T-cell (primary cell): ENCODE results near the gene TOP2B. TPM values are rescaled to one million over a fixed set of nuclear protein-coding genes. Genes with fewer than 3 reads are reported as not detected.

ENCODE experiments used
- ATAC-seq, 4 experiments: fragments of 200-7000 bp in 3 of 4; fragments of 150-1000 bp in 1 of 4; cut with Tn5 transposase; replicated peaks in 1 of 4; 1 replicate in 3 of 4; 2 replicates in 1 of 4; pipeline ENCODE4 v1.10.0; 2021; ENCODE audit warnings: moderate library complexity in 3 of 4, mild to moderate bottlenecking in 2 of 4, moderate number of reproducible peaks in 1 of 4
- CTCF ChIA-PET, 2 donors: fragments of 300-600 bp; sonication (Branson Sonifier 250); formaldehyde crosslinking; loops; one replicate each; lab custom pipeline; 2022; ENCODE audit warnings: antibody characterized with exemption in 2 of 2; lab: Charles Lee
- POLR2A ChIA-PET, 2 donors: fragments of 300-600 bp; sonication (Branson Sonifier 250); formaldehyde crosslinking; loops; one replicate each; lab custom pipeline; 2022; ENCODE audit warnings: antibody characterized with exemption in 2 of 2; lab: Charles Lee
- DNase-seq, 35 experiments: peaks; one replicate each; pipeline versions ENCODE4 v3.0.0 to v3.0.0-alpha.2; 2013 to 2023
- H3K27ac ChIP-seq: one replicate; pipeline ENCODE4 v1.5.1; 2013; ENCODE audit warnings: low read length
- H3K27me3 ChIP-seq, 2 experiments: replicated peaks in 1 of 2; 1 replicate in 1 of 2; 2 replicates in 1 of 2; pipeline versions ENCODE4 v1.6.1 to v1.7.0; 2013; ENCODE audit warnings: low read length in 1 of 2, mixed read lengths in 1 of 2; ENCODE audit not compliant: control insufficient read depth in 2 of 2, insufficient read depth in 2 of 2; ENCODE audit errors: extremely low read depth in 1 of 2
- H3K36me3 ChIP-seq, 2 donors: 1 replicate in 1 of 2; 2 replicates in 1 of 2; pipeline versions ENCODE4 v1.6.1 to v1.7.0; 2013; ENCODE audit warnings: low read length in 1 of 2; ENCODE audit not compliant: control insufficient read depth in 2 of 2, insufficient read depth in 1 of 2; ENCODE audit errors: extremely low read depth in 1 of 2
- H3K4me1 ChIP-seq, 2 experiments: 1 replicate in 1 of 2; 2 replicates in 1 of 2; pipeline versions ENCODE4 v1.6.1 to v1.7.0; 2013; ENCODE audit warnings: low read length in 2 of 2, mixed read lengths in 1 of 2; ENCODE audit not compliant: insufficient read depth in 2 of 2, control insufficient read depth in 1 of 2; ENCODE audit errors: extremely low read depth in 1 of 2
- H3K4me3 ChIP-seq, 2 donors: 1 replicate in 1 of 2; 2 replicates in 1 of 2; pipeline versions ENCODE4 v1.5.1 to v1.7.0; 2013; ENCODE audit warnings: mild to moderate bottlenecking in 2 of 2, low read length in 1 of 2, moderate library complexity in 1 of 2; ENCODE audit not compliant: control insufficient read depth in 1 of 2; ENCODE audit errors: extremely low read depth in 1 of 2
- H3K9me3 ChIP-seq: 2 replicates; pipeline ENCODE4 v1.7.0; 2013
- H3K27ac Mint-ChIP-seq, 2 donors: one replicate each; pipeline ENCODE4 v1.8.0; 2020 to 2021; ENCODE audit warnings: mild to moderate bottlenecking in 2 of 2, mixed read lengths in 2 of 2
- H3K27me3 Mint-ChIP-seq, 2 donors: one replicate each; pipeline ENCODE4 v1.8.0; 2021 to 2022; ENCODE audit warnings: mixed read lengths in 2 of 2
- H3K36me3 Mint-ChIP-seq: one replicate; pipeline ENCODE4 v1.8.0; 2021; ENCODE audit warnings: mixed read lengths
- H3K4me1 Mint-ChIP-seq, 3 donors: one replicate each; pipeline ENCODE4 v1.8.0; 2020 to 2022; ENCODE audit warnings: mixed read lengths in 3 of 3, mild to moderate bottlenecking in 1 of 3
- H3K4me3 Mint-ChIP-seq, 3 donors: one replicate each; pipeline ENCODE4 v1.8.0; 2020 to 2022; ENCODE audit warnings: mild to moderate bottlenecking in 3 of 3, mixed read lengths in 3 of 3, moderate library complexity in 3 of 3
- H3K9me3 Mint-ChIP-seq, 3 donors: one replicate each; pipeline ENCODE4 v1.8.0; 2020 to 2022; ENCODE audit warnings: mixed read lengths in 3 of 3
- WGBS: methylation state at CpG from one replicate; pipeline ENCODE4 v1.1.5; 2013; ENCODE audit warnings: missing lambda C conversion rate; ENCODE audit not compliant: insufficient coverage; 5-methylcytosine and 5-hydroxymethylcytosine counted together
- total RNA-seq, 35 experiments: library from RNA in 6 of 35; stranded (reverse) in 6 of 35; fragments of 120-200 nt in 1 of 35; gene quantifications; one replicate each; pipeline versions ENCODE4 v1.2.1 to v1.2.4 and lab custom pipeline; 2013 to 2026

TOP2B gene
- total RNA-seq, 5 donors from 2014 or later (not counting 1 experiment from before 2014, with no cell fraction given) = 121 to 138 (median 130) TPM

GRCh38 chr3:25589104-25589782 lies 75.5 kb downstream of the TOP2B start:
- Histone ChIP-seq H3K27ac (no peak overlapping the region), H3K4me1 (no peaks in the 10 kb centered on the region), H3K27me3 (peaks cover 0 to 9% of the 10 kb centered on the region in 2 experiments), H3K4me3 (no peak overlapping the region), H3K9me3 (no peaks in the 10 kb centered on the region), H3K36me3 (no peaks in the 10 kb centered on the region)
- Mint-ChIP-seq H3K27me3 (peaks cover under 1 to 3% of the 10 kb centered on the region in 2 donors), H3K36me3 (no peaks in the 10 kb centered on the region), H3K9me3 (peaks cover 0 to 4% (median 0%) of the 10 kb centered on the region in 3 donors), H3K27ac (peak overlapping the region in 1 of 2 donors; percentile 27), H3K4me1 (peaks cover 2 to 6% (median 5%) of the 10 kb centered on the region in 3 donors), H3K4me3 (no peak overlapping the region)
- ATAC-seq (no peak), DNase-seq (no peak)
- 100% methylated on average over 1 of the region's 4 CpGs for WGBS
- ChIA-PET POLR2A (no interaction called here), CTCF (interaction anchor here in 1 of 2 donors (0.5 kb wide), 1 partner anchor 122 kb away, joined by 3 read pairs; no protein-coding TSS in a partner anchor)

DNA sequence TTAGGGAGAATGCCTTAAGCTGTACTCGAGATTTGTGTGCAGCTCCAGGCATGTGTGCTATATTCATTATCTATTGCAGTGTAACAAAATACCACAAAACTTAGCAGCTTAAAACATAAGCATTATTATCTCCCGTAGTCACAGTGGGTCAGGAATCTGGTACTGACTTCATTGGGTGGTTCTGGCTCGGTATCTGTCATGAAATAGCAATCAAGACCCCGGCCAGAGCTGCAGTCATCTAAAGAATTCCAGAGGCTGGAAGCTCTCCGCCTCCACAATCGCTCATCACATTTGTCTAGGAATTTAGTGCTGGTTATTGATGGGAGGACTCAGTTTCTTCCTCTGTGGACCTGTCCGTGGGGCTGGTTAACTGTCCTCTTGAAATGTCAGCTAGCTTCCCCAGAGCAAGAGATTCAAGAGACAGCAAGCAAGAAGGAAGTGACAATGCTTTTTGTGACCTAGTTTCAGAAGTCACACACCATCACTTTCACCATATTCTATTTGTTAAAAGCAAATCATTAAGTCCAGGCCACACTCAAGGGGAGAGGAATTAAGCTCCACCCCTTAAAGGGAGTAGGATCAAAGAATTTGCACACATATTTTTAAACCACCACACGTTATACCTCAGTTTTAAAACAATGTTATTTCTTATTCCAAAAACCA lies 76.1 kb downstream of the TOP2B start:
- H3K36me3 ChIP-seq = no peaks in the 10 kb centered on the region
- no peak overlapping the region for H3K4me3 Mint-ChIP-seq
- H3K36me3 Mint-ChIP-seq = no peaks in the 10 kb centered on the region
- ChIA-PET POLR2A (no interaction called here), CTCF (no interaction called here)
- ATAC-seq = no peak
- no peak for DNase-seq
- no peak overlapping the region for H3K27ac Mint-ChIP-seq
- H3K4me1 ChIP-seq = no peaks in the 10 kb centered on the region
- H3K27me3 ChIP-seq = peaks cover 0 to 9% of the 10 kb centered on the region in 2 experiments
- H3K4me3 ChIP-seq = no peak overlapping the region
- H3K9me3 ChIP-seq = no peaks in the 10 kb centered on the region
- H3K27me3 Mint-ChIP-seq = peaks cover 3 to 5% of the 10 kb centered on the region in 2 donors
- 90% methylated on average over 5 of the region's 8 CpGs for WGBS
- peaks cover 0 to 2% (median 0%) of the 10 kb centered on the region in 3 donors for H3K4me1 Mint-ChIP-seq
- H3K27ac ChIP-seq = no peak overlapping the region
- H3K9me3 Mint-ChIP-seq = peaks cover 0 to 4% (median 0%) of the 10 kb centered on the region in 3 donors

GRCh38 chr3:25587975-25588374 lies 76.7 kb downstream of the TOP2B start:
- no peaks in the 10 kb centered on the region for H3K4me1 ChIP-seq
- Mint-ChIP-seq H3K27me3 (peaks cover 3 to 5% of the 10 kb centered on the region in 2 donors), H3K9me3 (peaks cover 0 to 4% (median 0%) of the 10 kb centered on the region in 3 donors), H3K4me3 (no peak overlapping the region), H3K27ac (no peak overlapping the region), H3K36me3 (no peaks in the 10 kb centered on the region), H3K4me1 (no peaks in the 10 kb centered on the region)
- no peaks in the 10 kb centered on the region for H3K9me3 ChIP-seq
- WGBS = 100% methylated on average over 1 of the region's 2 CpGs
- ChIA-PET CTCF (no interaction called here), POLR2A (no interaction called here)
- no peak overlapping the region for H3K4me3 ChIP-seq
- DNase-seq (no peak), ATAC-seq (no peak)
- no peak overlapping the region for H3K27ac ChIP-seq
- no peaks in the 10 kb centered on the region for H3K36me3 ChIP-seq
- H3K27me3 ChIP-seq = peaks cover 0 to 9% of the 10 kb centered on the region in 2 experiments

- Mint-ChIP-seq H3K4me1 (no peaks in the 10 kb centered on the region), H3K36me3 (no peaks in the 10 kb centered on the region), H3K9me3 (peaks cover 0 to 4% (median 0%) of the 10 kb centered on the region in 3 donors), H3K27ac (no peak overlapping the region), H3K27me3 (peaks cover 5% of the 10 kb centered on the region in 2 donors), H3K4me3 (no peak overlapping the region)
- POLR2A ChIA-PET = no interaction called here
- ATAC-seq = no peak
- no peak for DNase-seq
- CTCF ChIA-PET = no interaction called here
- Histone ChIP-seq H3K36me3 (no peaks in the 10 kb centered on the region), H3K4me1 (no peaks in the 10 kb centered on the region), H3K27me3 (peaks cover 0 to 9% of the 10 kb centered on the region in 2 experiments), H3K4me3 (no peak overlapping the region), H3K27ac (no peak overlapping the region), H3K9me3 (no peaks in the 10 kb centered on the region)
- 94% methylated on average over 2 of the region's 5 CpGs for WGBS
Measured at GRCh38 chr3:25587526-25587925, 77.2 kb downstream of the TOP2B start.

GRCh38 chr3:25587094-25587493 lies 77.6 kb downstream of the TOP2B start:
- ChIA-PET POLR2A (interaction anchor here in 1 of 2 donors (0.5 kb wide), 1 partner anchor 39 kb away, joined by 3 read pairs; no protein-coding TSS in a partner anchor), CTCF (no interaction called here)
- H3K27me3 Mint-ChIP-seq = peaks cover 5 to 9% of the 10 kb centered on the region in 2 donors
- DNase-seq (no peak), ATAC-seq (no peak)
- H3K4me1 Mint-ChIP-seq = no peaks in the 10 kb centered on the region
- Histone ChIP-seq H3K4me1 (no peaks in the 10 kb centered on the region), H3K36me3 (no peaks in the 10 kb centered on the region), H3K27me3 (peaks cover 0 to 9% of the 10 kb centered on the region in 2 experiments), H3K27ac (no peak overlapping the region), H3K4me3 (no peak overlapping the region), H3K9me3 (no peaks in the 10 kb centered on the region)
- H3K9me3 Mint-ChIP-seq = peaks cover 0 to 4% (median 0%) of the 10 kb centered on the region in 3 donors
- no peaks in the 10 kb centered on the region for H3K36me3 Mint-ChIP-seq
- no peak overlapping the region for H3K27ac Mint-ChIP-seq
- no CpG with 5 or more reads among the region's 1 CpG for WGBS
- no peak overlapping the region for H3K4me3 Mint-ChIP-seq

- no peak overlapping the region for H3K4me3 ChIP-seq
- H3K4me3 Mint-ChIP-seq = no peak overlapping the region
- peaks cover 0 to 9% of the 10 kb centered on the region in 2 experiments for H3K27me3 ChIP-seq
- ATAC-seq = no peak
- peaks cover 0 to 4% (median 0%) of the 10 kb centered on the region in 3 donors for H3K9me3 Mint-ChIP-seq
- H3K27ac Mint-ChIP-seq = no peak overlapping the region
- POLR2A ChIA-PET = interaction anchor here in 1 of 2 donors (0.5 kb wide), 1 partner anchor 40 kb away, joined by 3 read pairs; no protein-coding TSS in a partner anchor
- H3K36me3 ChIP-seq = no peaks in the 10 kb centered on the region
- no peaks in the 10 kb centered on the region for H3K36me3 Mint-ChIP-seq
- no peak for DNase-seq
- 88% methylated on average over 6 of the region's 11 CpGs for WGBS
- CTCF ChIA-PET = no interaction called here
- no peaks in the 10 kb centered on the region for H3K9me3 ChIP-seq
- H3K4me1 ChIP-seq = no peaks in the 10 kb centered on the region
- H3K4me1 Mint-ChIP-seq = no peaks in the 10 kb centered on the region
- H3K27me3 Mint-ChIP-seq = peaks cover 8 to 9% of the 10 kb centered on the region in 2 donors
- H3K27ac ChIP-seq = no peak overlapping the region
Measured at GRCh38 chr3:25586553-25586952, 78.2 kb downstream of the TOP2B start.
